Gastroesophageal sphincter (tissue), 3 donors: ENCODE data around the gene CDH4.

ENCODE experiments used
- CTCF ChIP-seq, 4 experiments: fragments of 200-600 bp in 2 of 4; fragments of 450-650 bp in 2 of 4; sonication (generic) in 1 of 4; IDR thresholded peaks; one replicate each; pipeline ENCODE4 v1.5.1; 2017 to 2019; ENCODE audit warnings: antibody characterized with exemption in 4 of 4, mild to moderate bottlenecking in 2 of 4, moderate library complexity in 2 of 4
- POLR2A ChIP-seq, 2 donors: fragments of 450-650 bp; IDR thresholded peaks; one replicate each; pipeline ENCODE4 v1.6.1; 2017; ENCODE audit warnings: antibody characterized with exemption in 2 of 2, mild to moderate bottlenecking in 2 of 2, moderate library complexity in 1 of 2

GRCh38 chr20:61685462-61685861 is 433.4 kb downstream of the CDH4 start:
- TF ChIP-seq CTCF (IDR thresholded peaks at IDR 0.05) (no peak), POLR2A (IDR thresholded peaks at IDR 0.05) (no peak)
